Left renal cortex interstitium (tissue), 4 donors: ENCODE results near the gene SLC26A6. TPM values are rescaled to one million over a fixed set of nuclear protein-coding genes. Genes with fewer than 3 reads are reported as not detected.
A peak's percentile ranks its signal among the peaks of the same experiment; 100 is the strongest.

Source experiments
- DNase-seq, 4 donors: peaks; one replicate each; pipeline ENCODE4 v3.0.0-alpha.2; 2013; ENCODE audit warnings: low read depth in 4 of 4, low spot score in 2 of 4, missing footprints in 1 of 4
- polyA plus RNA-seq, 4 donors: library from polyadenylated mRNA; unstranded; fragments of 120-200 nt; gene quantifications; one replicate each; pipeline ENCODE4 v1.2.1, GENCODE V29; 2013; ENCODE audit not compliant: insufficient read length in 4 of 4

Gene SLC26A6
- polyA plus RNA-seq, 4 donors = 18.0 to 36.9 (median 27.4) TPM

- DNase-seq = peak in 2 of 4 donors; percentile 44 to 61
These were observed 26.4 kb upstream of the SLC26A6 start for GRCh38 chr3:48661501-48662144.

- DNase-seq = no peak
These were observed 25.6 kb upstream of the SLC26A6 start for GRCh38 chr3:48660800-48661400.

GRCh38 chr3:48656841-48657281 is 21.6 kb upstream of the SLC26A6 start:
- no peak for DNase-seq

GRCh38 chr3:48656061-48656840 is 21.0 kb upstream of the SLC26A6 start:
- DNase-seq = peak in 2 of 4 donors; percentile 56 to 63

- no peak for DNase-seq
These were observed 20.3 kb upstream of the SLC26A6 start for GRCh38 chr3:48655606-48656005.

GRCh38 chr3:48655063-48655462 is 19.8 kb upstream of the SLC26A6 start:
- no peak for DNase-seq

GRCh38 chr3:48652923-48653715 is 17.9 kb upstream of the SLC26A6 start:
- DNase-seq = no peak

GRCh38 chr3:48651771-48652170 is 16.5 kb upstream of the SLC26A6 start:
- DNase-seq = no peak

- no peak for DNase-seq
These were observed 15.5 kb upstream of the SLC26A6 start for GRCh38 chr3:48650723-48651122.

GRCh38 chr3:48648188-48648850 is 13.1 kb upstream of the SLC26A6 start:
- no peak for DNase-seq

- DNase-seq = no peak
These were observed 12.5 kb upstream of the SLC26A6 start for GRCh38 chr3:48647714-48648113.

GRCh38 chr3:48644898-48645760 is 9.9 kb upstream of the SLC26A6 start:
- DNase-seq = no peak

GRCh38 chr3:48642605-48643004 is 7.3 kb upstream of the SLC26A6 start:
- no peak for DNase-seq

- no peak for DNase-seq
These were observed 6.1 kb upstream of the SLC26A6 start for GRCh38 chr3:48641396-48641795.

- DNase-seq = no peak
These were observed 4.8 kb upstream of the SLC26A6 start for GRCh38 chr3:48639944-48640606.

GRCh38 chr3:48637305-48637704 is 2.0 kb upstream of the SLC26A6 start:
- no peak for DNase-seq

GRCh38 chr3:48636149-48636655 is 941 bp upstream of the SLC26A6 start:
- no peak for DNase-seq

GRCh38 chr3:48634661-48635221 is 520 bp downstream of the SLC26A6 start:
- no peak for DNase-seq
